Measurements from ENCODE around the gene SLC25A22. TPM values are rescaled to one million over a fixed set of nuclear protein-coding genes. Genes with fewer than 3 reads are reported as not detected.

The SLC25A22 gene
- total and polyA plus RNA-seq, 8 donors = 12.5 to 29.4 (median 17.0) TPM

GRCh38 chr11:782264-783174, 15.6 kb downstream of the SLC25A22 start:
- Histone ChIP-seq H3K27ac (no peak overlapping the region), H3K36me3 (peaks cover 0 to 4% of the 10 kb centered on the region in 2 donors), H3K9me3 (no peaks in the 10 kb centered on the region), H3K4me3 (no peak overlapping the region), H3K27me3 (peaks cover 0 to 1% of the 10 kb centered on the region in 2 donors), H3K4me1 (peaks cover 7 to 27% of the 10 kb centered on the region in 2 donors)
- intact Hi-C loops (cut with DNase I) = no loop called here
- TF ChIP-seq CTCF (IDR thresholded peaks at IDR 0.05) = no peak
- ATAC-seq (no peak), DNase-seq (no peak)

DNA sequence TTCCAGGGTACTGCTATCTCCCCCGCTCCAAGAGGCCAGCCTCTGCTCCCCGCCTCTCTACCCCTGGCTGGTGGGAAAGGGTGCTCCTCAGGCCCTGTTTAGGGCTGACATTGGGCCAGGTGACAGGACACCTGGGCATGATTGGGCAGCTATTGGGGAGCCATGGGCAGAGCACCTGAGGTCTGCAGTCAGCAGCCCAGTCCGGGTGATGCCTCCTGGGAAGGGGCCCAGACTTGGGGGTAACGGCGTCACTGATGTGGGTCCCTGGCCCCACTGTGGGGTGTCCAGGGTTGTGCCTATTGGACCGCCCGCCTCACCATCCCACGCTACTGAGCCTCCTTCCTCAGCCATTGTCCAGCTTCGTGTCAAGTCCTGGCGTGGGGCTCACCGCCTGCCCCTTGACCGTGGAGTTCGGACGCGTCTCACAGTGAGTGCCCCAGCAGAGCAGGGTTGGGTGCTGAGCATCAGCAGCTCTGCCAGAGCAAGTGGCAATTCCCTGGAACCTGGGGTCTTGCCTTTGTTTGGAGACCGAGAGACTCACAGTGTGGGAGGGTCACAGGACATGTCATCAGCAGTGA, 18.0 kb downstream of the SLC25A22 start:
- Histone ChIP-seq H3K4me3 (no peak overlapping the region), H3K4me1 (peaks cover 16 to 45% of the 10 kb centered on the region in 2 donors), H3K36me3 (peaks cover 0 to 4% of the 10 kb centered on the region in 2 donors), H3K9me3 (no peaks in the 10 kb centered on the region), H3K27me3 (no peaks in the 10 kb centered on the region), H3K27ac (no peak overlapping the region)
- intact Hi-C loops (cut with DNase I) = no loop called here
- DNase-seq (no peak), ATAC-seq (no peak)
- TF ChIP-seq CTCF (IDR thresholded peaks at IDR 0.05) = no peak

GRCh38 chr11:778976-779954, 18.8 kb downstream of the SLC25A22 start:
- H3K27me3 ChIP-seq = no peaks in the 10 kb centered on the region
- no peaks in the 10 kb centered on the region for H3K9me3 ChIP-seq
- peaks cover 0 to 6% of the 10 kb centered on the region in 2 donors for H3K36me3 ChIP-seq
- no peak overlapping the region for H3K4me3 ChIP-seq
- DNase-seq (no peak), ATAC-seq (no peak)
- intact Hi-C loops (cut with DNase I) = no loop called here
- no peak for TF ChIP-seq CTCF (IDR thresholded peaks at IDR 0.05)
- H3K27ac ChIP-seq = no peak overlapping the region
- peaks cover 16 to 53% of the 10 kb centered on the region in 2 donors for H3K4me1 ChIP-seq

DNA sequence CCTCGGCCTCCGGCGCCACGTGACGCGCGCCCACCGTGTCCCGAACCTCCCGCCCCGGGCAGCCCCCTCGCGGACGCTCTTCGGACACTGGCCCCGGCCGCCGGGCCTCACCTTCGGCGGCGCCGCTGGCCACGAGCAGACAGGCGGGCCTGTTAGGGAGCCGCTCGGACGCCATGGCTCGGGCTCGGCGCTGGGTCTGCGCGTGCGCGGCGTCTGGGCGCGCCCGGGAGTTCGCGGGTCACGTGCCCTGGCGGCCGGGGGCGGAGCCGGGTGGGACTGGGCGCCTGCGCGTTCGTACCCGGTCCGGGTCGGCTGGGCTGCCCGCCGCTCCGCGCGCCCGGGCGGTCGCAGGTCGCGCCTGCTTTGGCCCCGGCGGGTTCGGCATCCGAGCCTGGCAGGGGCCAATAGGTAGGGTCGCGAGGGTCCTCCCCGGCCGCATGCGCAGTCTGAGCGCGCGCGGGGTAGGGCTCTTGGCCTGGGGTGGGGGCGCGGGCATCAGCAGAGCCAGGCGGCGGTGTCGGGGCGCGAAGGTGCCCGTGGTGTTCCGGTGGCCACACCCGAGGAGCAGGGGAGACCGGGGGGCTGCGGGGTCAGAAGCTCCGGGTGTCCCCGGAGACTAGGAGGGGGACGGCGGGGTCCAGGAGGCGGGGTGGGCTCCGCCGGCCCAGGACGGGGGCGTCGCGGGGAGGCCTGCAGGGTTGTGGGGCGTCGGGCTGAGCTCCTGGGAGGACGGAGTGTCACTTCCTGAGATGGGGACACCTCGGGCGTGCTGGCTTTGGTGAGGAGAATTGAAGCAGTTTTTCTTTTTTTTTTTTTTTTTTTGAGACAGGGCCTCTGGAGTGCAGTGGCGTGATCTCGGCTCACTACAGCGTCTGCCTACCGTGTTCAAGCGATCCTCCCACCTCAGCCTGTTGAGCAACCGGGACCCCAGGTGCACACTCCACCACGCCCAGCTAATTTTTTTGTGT, 20.5 kb downstream of the SLC25A22 start, which contains the start of gene GATD1:
TSS of gene GATD1 (minus strand) at position 200 of the 968 bp plus-strand sequence. CDS start at position 175, 25 bp downstream.
- ATAC-seq (peak; percentile 90), DNase-seq (peak; percentile 91 to 99 (median 92))
- H3K36me3 ChIP-seq = peaks cover 0 to 23% of the 10 kb centered on the region in 2 donors
- intact Hi-C loops (cut with DNase I) = no loop called here
- H3K9me3 ChIP-seq = no peaks in the 10 kb centered on the region
- no peaks in the 10 kb centered on the region for H3K27me3 ChIP-seq
- TF ChIP-seq CTCF (IDR thresholded peaks at IDR 0.05) = no peak
- H3K4me3 ChIP-seq = peak within 1 kb of the TSS; percentile 76 to 90
- peaks cover 16 to 53% of the 10 kb centered on the region in 2 donors for H3K4me1 ChIP-seq
- H3K27ac ChIP-seq = peak within 1 kb of the TSS; percentile 59 to 78
